IPS DF 6.9 (cell line): ENCODE measurements around the gene RAD9A.

ENCODE experiments used
- DNase-seq: peaks from one replicate; pipeline ENCODE4 v3.0.0-alpha.2; 2013; ENCODE audit warnings: low read depth, low spot score
- H3K27ac ChIP-seq: one replicate; pipeline ENCODE4 v1.5.1; 2013; ENCODE audit warnings: low read length, control low read depth
- H3K27me3 ChIP-seq: 2 replicates; pipeline ENCODE4 v1.6.1; 2013; ENCODE audit warnings: mild to moderate bottlenecking, low read length; ENCODE audit not compliant: control insufficient read depth, insufficient read depth
- H3K36me3 ChIP-seq: 2 replicates; pipeline ENCODE4 v1.6.1; 2013; ENCODE audit warnings: low read length; ENCODE audit not compliant: control insufficient read depth, insufficient read depth
- H3K4me1 ChIP-seq: 2 replicates; pipeline ENCODE4 v1.6.1; 2013; ENCODE audit warnings: low read length; ENCODE audit not compliant: control insufficient read depth, insufficient read depth
- H3K4me3 ChIP-seq: 2 replicates; pipeline ENCODE4 v1.5.1; 2013; ENCODE audit warnings: mild to moderate bottlenecking, low read length
- H3K9me3 ChIP-seq: 2 replicates; pipeline ENCODE4 v1.6.1; 2013; ENCODE audit warnings: low read length, inconsistent platforms; ENCODE audit not compliant: control insufficient read depth, insufficient read depth
- WGBS: extraction: QIAGEN DNeasy Blood & Tissue Kit; methylation state at CpG from one replicate; pipeline ENCODE4 v1.1.7; 2013; ENCODE audit warnings: mixed read lengths, missing lambda C conversion rate; ENCODE audit not compliant: insufficient read length, insufficient coverage; 5-methylcytosine and 5-hydroxymethylcytosine counted together

The RAD9A gene

DNA sequence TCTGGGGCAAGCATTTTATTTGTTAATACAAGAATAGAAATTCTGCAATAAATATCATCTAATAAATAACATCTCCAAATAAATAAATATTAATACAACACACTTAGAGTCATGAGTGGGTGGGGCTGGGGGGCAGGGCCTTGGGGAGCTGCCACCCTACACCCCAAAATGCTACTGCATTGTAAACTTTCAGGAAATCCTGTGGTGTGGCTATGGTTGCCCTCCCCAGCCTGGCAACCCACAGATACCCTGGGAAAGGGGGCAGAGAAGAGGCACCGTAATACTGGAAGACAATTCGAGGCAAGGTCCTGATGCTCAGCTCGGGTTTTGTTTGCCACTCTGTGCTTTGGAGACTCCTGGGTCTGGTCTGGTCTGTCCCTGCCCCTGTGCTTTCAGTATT lies 27.6 kb upstream of the RAD9A start:
- Histone ChIP-seq H3K9me3 (no peaks in the 10 kb centered on the region), H3K4me1 (no peaks in the 10 kb centered on the region; the same call in 1 of the 2 replicates), H3K4me3 (no peak overlapping the region), H3K27me3 (no peaks in the 10 kb centered on the region), H3K27ac (no peak overlapping the region), H3K36me3 (no peaks in the 10 kb centered on the region)
- no peak for DNase-seq
- WGBS = no CpG with 5 or more reads among the region's 3 CpGs

DNA sequence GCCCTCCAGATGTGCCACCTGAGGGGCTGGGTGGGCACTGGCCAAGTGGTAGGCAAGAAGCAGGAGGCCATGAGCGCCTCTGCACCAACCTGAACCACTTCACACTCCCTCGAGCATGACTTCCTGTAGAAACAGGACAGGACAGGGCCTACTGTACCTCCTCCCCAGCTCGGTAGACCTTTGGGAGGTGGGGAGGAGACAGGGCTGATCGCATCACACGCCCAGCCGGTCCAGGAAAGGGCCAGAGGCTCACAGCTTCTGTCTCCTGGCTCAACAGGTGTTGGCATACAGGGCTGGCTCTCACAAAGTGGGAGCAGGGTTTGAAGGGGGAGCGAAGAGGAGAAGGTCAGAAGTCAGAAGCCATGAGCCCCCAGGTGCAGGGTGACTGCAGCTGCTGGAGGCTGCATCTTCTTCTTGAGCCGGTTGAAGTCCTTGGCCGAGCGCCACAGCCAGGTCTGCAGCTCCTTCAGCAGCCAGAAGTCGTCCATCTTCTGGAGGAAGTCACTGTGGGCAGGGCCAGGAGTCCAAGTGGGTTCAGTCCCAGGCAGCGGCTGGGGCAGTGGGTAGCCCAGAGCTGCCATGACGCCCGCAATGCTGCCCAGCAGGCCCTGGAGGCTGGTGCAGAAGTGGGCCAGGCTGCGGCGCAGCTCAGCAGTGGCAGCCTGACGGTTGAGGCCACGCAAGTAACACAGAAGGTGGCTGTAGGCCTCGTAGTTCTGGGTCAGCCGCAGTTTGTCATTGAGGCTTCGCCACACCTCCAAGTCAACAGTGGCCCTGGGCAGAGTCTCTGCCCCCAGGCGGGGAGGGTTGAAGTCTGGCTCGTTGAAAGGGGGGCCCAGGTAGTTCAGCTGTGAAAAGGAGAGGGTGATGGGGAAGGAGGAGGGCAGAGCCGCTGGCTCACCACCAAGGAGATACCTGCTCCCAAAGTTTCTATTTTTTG lies 26.7 kb upstream of the RAD9A start:
- H3K9me3 ChIP-seq = no peaks in the 10 kb centered on the region
- no peaks in the 10 kb centered on the region for H3K27me3 ChIP-seq
- H3K4me3 ChIP-seq = no peak overlapping the region
- H3K27ac ChIP-seq = no peak overlapping the region
- DNase-seq = no peak
- H3K4me1 ChIP-seq = peaks cover 2% of the 10 kb centered on the region; the same call in 1 of the 2 replicates
- WGBS = no CpG with 5 or more reads among the region's 24 CpGs
- H3K36me3 ChIP-seq = no peaks in the 10 kb centered on the region

DNA sequence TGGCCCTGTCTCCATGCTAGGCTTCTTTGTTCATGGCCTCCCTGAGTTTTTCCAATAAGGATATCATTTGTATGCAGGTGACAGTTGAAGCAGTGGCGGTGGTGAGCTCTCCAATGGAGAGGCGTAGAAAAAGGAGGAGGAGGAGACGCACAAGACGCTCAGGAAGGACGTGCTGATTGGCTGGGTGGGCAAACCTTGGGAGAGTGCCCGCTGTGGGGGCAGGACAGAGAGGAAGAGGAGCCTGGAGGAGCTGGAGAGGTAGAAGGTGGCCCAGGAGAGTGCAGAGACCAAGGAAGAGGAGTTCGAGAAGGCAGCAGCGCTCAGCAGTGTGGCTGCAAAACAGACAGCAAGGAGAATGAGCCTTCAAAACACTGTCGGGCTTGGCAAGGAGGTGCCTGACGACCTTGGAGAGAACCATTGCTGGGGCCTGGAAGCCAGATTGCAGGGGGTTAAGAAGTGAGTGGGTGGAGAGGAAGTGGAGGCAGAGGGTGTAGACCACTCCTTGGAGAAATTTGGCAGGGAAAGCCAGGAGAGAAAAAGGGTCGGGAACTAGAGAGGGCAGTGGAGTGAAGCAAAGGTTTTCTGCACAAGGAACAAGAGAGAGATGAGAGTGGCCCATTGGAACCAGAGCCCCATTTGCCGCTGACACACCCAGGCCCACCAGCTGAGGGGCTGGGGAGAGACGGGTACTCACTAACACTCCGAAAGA lies 25.9 kb upstream of the RAD9A start:
- H3K4me1 ChIP-seq = peaks cover 8% of the 10 kb centered on the region; the same call in 1 of the 2 replicates
- no peak for DNase-seq
- H3K27me3 ChIP-seq = no peaks in the 10 kb centered on the region
- no peaks in the 10 kb centered on the region for H3K36me3 ChIP-seq
- H3K4me3 ChIP-seq = no peak overlapping the region
- H3K27ac ChIP-seq = no peak overlapping the region
- WGBS = no CpG with 5 or more reads among the region's 14 CpGs
- H3K9me3 ChIP-seq = no peaks in the 10 kb centered on the region

DNA sequence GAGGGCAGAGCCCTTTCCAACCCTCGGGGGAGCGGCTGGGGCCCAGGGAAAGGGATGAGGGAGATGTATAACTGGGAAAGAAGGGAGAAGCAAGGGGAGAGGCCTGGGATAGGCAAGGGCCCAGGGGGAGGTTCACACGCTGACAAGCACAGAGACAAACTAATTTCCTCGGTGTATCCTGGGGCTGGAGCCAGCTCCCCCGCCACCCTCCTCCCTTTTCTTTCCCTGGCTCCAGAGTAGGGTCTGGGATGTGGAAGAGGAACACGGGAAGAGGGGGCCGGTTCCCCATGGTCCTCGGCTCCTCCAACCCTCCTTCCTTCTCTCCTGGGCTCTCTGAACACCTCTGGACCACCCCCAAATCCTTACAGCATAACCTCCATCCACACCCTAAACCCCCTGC lies 25.2 kb upstream of the RAD9A start:
- Histone ChIP-seq H3K4me1 (peaks cover 12% of the 10 kb centered on the region), H3K36me3 (no peaks in the 10 kb centered on the region), H3K9me3 (no peaks in the 10 kb centered on the region), H3K27me3 (peaks cover 2% of the 10 kb centered on the region; the same call in 1 of the 2 replicates), H3K4me3 (no peak overlapping the region), H3K27ac (no peak overlapping the region)
- DNase-seq = no peak
- no CpG with 5 or more reads among the region's 8 CpGs for WGBS

DNA sequence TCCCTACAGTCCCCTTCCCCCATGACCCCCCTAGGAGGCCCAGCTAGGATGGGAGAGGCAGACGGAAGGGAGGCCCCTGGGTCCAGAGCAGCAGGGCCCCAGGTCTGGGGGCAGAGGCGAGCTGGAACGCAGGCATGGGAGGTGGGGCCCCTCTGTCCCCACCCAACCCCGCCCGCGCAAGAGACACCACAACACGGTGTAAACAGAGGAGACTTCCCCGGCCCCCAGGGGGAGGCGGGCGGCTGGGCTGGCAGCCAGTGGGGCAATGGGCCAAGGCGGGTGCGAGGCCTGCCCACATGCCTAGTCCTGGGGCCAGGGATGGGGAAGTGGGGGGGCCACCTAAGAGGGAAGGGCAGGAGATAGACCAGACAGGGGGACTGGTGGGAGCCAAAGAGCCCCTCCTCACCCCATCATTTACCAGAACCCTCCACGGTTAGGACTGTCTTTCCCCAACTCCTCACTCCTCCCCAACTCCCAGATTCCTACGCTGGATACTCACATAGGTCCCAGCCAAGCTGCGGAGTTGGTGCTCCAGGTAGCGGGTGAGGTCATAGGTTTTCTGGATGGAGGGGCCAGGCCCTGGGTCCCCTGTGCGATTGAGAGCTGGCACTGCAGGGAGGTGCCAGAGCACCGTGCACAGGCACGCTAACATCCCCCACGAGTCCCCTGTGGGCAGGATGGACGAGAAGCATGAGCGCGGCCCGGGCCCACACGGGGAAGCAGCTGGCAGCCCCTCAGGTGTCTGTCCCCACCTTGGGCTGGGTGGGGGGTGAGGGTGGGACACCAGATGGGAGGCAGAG lies 24.6 kb upstream of the RAD9A start:
- Histone ChIP-seq H3K4me3 (no peak overlapping the region), H3K9me3 (no peaks in the 10 kb centered on the region), H3K4me1 (peaks cover 16% of the 10 kb centered on the region), H3K27me3 (peaks cover 7% of the 10 kb centered on the region; the same call in 1 of the 2 replicates), H3K36me3 (no peaks in the 10 kb centered on the region), H3K27ac (no peak overlapping the region)
- WGBS = no CpG with 5 or more reads among the region's 25 CpGs
- no peak for DNase-seq

DNA sequence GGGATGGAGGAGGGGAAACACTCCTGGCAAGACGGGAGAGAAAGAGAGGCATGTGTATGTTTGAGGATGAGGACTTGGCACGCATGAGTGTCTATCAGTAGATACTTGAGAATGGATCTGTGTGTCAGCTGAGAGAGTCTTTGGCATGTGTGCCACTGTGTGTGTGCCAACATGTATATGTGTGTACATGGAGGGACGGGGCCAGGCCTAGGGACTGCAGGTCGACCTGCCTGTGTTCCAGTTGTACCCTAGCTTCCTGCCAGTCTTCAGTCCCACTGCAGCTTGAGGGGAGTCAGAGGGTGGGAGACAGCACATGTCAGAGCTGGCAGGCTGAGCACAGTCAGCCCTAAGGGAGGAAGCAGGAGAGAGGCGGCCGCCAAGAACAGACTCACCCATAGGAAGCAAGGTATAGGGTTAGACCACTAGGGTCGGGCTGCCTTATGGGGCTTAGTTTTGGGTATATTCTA lies 24.0 kb upstream of the RAD9A start:
- Histone ChIP-seq H3K9me3 (no peaks in the 10 kb centered on the region), H3K4me3 (no peak overlapping the region), H3K27me3 (peaks cover 8% of the 10 kb centered on the region; the same call in 1 of the 2 replicates), H3K27ac (no peak overlapping the region), H3K4me1 (peaks cover 16% of the 10 kb centered on the region), H3K36me3 (no peaks in the 10 kb centered on the region)
- DNase-seq = no peak
- no CpG with 5 or more reads among the region's 7 CpGs for WGBS

DNA sequence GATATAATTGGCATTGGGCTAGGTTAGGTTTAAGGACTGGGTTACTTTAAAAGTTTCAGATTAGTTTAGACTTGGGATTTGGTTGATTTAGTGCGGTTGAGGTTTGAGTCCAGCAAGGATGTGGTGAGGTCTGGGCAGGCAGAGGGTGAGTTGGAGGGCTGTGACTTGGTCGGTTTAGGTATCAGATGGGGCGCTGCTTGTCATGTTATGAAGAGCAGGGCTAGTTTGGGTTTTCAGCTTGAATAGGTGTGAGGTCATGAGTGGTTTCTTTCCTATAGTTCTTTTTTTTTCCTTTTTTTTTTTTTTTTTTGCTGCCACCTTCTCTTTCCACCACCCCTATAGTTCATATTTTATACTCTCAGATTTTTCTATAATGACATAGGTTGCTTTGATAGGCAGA lies 23.2 kb upstream of the RAD9A start:
- Histone ChIP-seq H3K4me3 (no peak overlapping the region), H3K27ac (no peak overlapping the region), H3K27me3 (peaks cover 8% of the 10 kb centered on the region; the same call in 1 of the 2 replicates), H3K9me3 (no peaks in the 10 kb centered on the region), H3K4me1 (peaks cover 16% of the 10 kb centered on the region), H3K36me3 (no peaks in the 10 kb centered on the region)
- no peak for DNase-seq
- 100% methylated on average over 1 of the region's 3 CpGs for WGBS

DNA sequence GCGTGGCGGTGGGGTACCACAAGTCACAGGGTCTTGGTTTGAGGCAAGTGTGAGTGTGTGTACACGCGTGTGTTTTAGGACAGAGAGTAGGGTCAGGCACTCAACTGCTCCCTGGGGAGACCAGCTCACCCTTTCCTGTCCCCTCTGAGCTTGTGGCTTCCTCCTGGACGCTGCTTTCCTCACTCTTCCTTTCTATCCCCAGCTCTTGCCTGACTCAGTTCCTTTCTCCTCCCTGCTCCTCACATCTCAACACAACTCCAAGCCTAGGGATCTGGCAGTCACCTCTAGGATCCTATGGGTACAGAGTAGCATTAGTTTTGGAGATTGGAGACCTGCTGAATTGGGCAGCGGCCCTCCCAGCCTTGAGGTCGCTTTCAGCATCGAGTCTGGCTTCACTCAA lies 22.5 kb upstream of the RAD9A start:
- peaks cover 16% of the 10 kb centered on the region for H3K4me1 ChIP-seq
- H3K36me3 ChIP-seq = no peaks in the 10 kb centered on the region
- no peak overlapping the region for H3K4me3 ChIP-seq
- DNase-seq = no peak
- H3K27ac ChIP-seq = no peak overlapping the region
- no CpG with 5 or more reads among the region's 8 CpGs for WGBS
- H3K27me3 ChIP-seq = peaks cover 8% of the 10 kb centered on the region; the same call in 1 of the 2 replicates
- no peaks in the 10 kb centered on the region for H3K9me3 ChIP-seq

DNA sequence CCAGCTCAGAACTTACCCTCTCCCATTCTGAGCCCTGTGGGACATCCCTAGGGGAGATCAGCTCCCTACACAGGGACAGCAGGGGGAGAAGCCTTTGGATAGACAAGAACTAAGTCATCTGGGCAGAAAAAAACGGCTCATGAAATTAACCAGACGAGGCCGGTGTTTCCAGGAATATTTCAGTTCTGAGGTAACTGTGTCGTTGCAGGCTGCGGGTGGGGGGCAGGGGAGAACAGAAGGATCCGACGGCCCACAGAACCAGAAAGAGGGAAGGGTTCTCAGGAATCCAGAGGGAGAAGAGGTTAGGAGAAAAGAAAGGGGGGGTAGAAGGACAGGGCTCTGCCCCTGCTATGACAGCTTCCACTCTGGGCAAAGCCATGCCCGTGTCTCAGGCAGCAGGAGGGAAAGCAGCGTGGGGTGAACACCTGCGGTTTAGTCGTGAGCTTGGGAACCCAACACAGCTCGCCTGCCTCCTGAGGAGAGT lies 21.9 kb upstream of the RAD9A start:
- H3K4me3 ChIP-seq = no peak overlapping the region
- peaks cover 13% of the 10 kb centered on the region; the same call in 1 of the 2 replicates for H3K27me3 ChIP-seq
- no peaks in the 10 kb centered on the region for H3K9me3 ChIP-seq
- WGBS = no CpG with 5 or more reads among the region's 12 CpGs
- H3K4me1 ChIP-seq = peaks cover 20% of the 10 kb centered on the region
- DNase-seq = no peak
- H3K36me3 ChIP-seq = no peaks in the 10 kb centered on the region
- H3K27ac ChIP-seq = no peak overlapping the region
